Keratinocyte (primary cell): ENCODE data around the gene NTN1. TPM values are rescaled to one million over a fixed set of nuclear protein-coding genes. Genes with fewer than 3 reads are reported as not detected.

Experiments used
- DNase-seq: peaks from one replicate; pipeline ENCODE4 v3.0.0-alpha.2; 2011; ENCODE audit warnings: low read depth, missing footprints, low spot score
- FAIRE-seq: peaks from 2 replicates; lab custom pipeline; 2011; peaks lifted over from hg19 to GRCh38; lab: Jason Lieb, UNC
- H2AFZ ChIP-seq: 2 replicates; pipeline ENCODE4 v1.6.0; 2012; ENCODE audit warnings: low read length, control low read depth, inconsistent platforms; ENCODE audit not compliant: control insufficient read depth
- H3K27ac ChIP-seq: 2 replicates; pipeline ENCODE4 v1.5.1; 2011; ENCODE audit warnings: low read length; ENCODE audit not compliant: control insufficient read depth, insufficient read depth
- H3K27me3 ChIP-seq: 3 replicates; pipeline ENCODE4 v1.6.0; 2011; ENCODE audit warnings: low read length; ENCODE audit not compliant: control insufficient read depth, insufficient read depth; ENCODE audit errors: extremely low read depth
- H3K36me3 ChIP-seq, 2 experiments: 2 replicates in 1 of 2; 3 replicates in 1 of 2; pipeline ENCODE4 v1.5.1; 2011; ENCODE audit warnings: low read length in 2 of 2, mild to moderate bottlenecking in 1 of 2; ENCODE audit not compliant: control insufficient read depth in 2 of 2, insufficient read depth in 2 of 2; ENCODE audit errors: extremely low read depth in 1 of 2
- H3K4me1 ChIP-seq: 3 replicates; pipeline ENCODE4 v1.5.1; 2011; ENCODE audit warnings: low read length; ENCODE audit not compliant: control insufficient read depth, insufficient read depth; ENCODE audit errors: extremely low read depth
- H3K4me2 ChIP-seq: 3 replicates; pipeline ENCODE4 v1.6.0; 2011; ENCODE audit warnings: low read depth, low read length; ENCODE audit not compliant: control insufficient read depth, insufficient read depth; ENCODE audit errors: extremely low read depth
- H3K4me3 ChIP-seq, 3 experiments: fragments of 200-600 bp in 1 of 3; sonication (generic) in 1 of 3; 2 replicates in 2 of 3; 3 replicates in 1 of 3; pipeline ENCODE4 v1.5.1; 2011 to 2016; ENCODE audit warnings: low read length in 3 of 3, mild to moderate bottlenecking in 3 of 3, control low read depth in 2 of 3, inconsistent platforms in 1 of 3, low read depth in 1 of 3, mixed read lengths in 1 of 3, mixed run types in 1 of 3, moderate library complexity in 1 of 3; ENCODE audit not compliant: control insufficient read depth in 2 of 3, insufficient read depth in 2 of 3; ENCODE audit errors: extremely low read depth in 1 of 3
- H3K79me2 ChIP-seq: 2 replicates; pipeline ENCODE4 v1.6.0; 2012; ENCODE audit warnings: low read length; ENCODE audit not compliant: control insufficient read depth, insufficient read depth
- H3K9ac ChIP-seq: 3 replicates; pipeline ENCODE4 v1.6.0; 2011; ENCODE audit warnings: low read length; ENCODE audit not compliant: control insufficient read depth, insufficient read depth; ENCODE audit errors: extremely low read depth
- H3K9me1 ChIP-seq: 3 replicates; pipeline ENCODE4 v1.6.0; 2011; ENCODE audit warnings: low read length; ENCODE audit not compliant: control insufficient read depth, insufficient read depth; ENCODE audit errors: extremely low read depth
- H3K9me3 ChIP-seq: 2 replicates; pipeline ENCODE4 v1.5.1; 2012; ENCODE audit warnings: low read depth, low read length; ENCODE audit not compliant: control insufficient read depth
- H4K20me1 ChIP-seq: 3 replicates; pipeline ENCODE4 v1.6.0; 2011; ENCODE audit warnings: low read length; ENCODE audit not compliant: control insufficient read depth, insufficient read depth; ENCODE audit errors: extremely low read depth
- EZH2 ChIP-seq: IDR thresholded peaks from one replicate; pipeline ENCODE4 v1.6.1; 2012; ENCODE audit warnings: inconsistent platforms, mild to moderate bottlenecking, low read length, moderate library complexity
- dilution Hi-C: fragments of 300-500 bp; cut with MboI; formaldehyde crosslinking; loops from one replicate; pipeline ENCODE4 v1.7.0; 2020; ENCODE audit warnings: low sequenced_read_pairs; ENCODE audit not compliant: extremely low pct_ligation_motif_present
- polyA plus RNA-seq, 5 experiments: library from polyadenylated mRNA; depleted of rRNA in 3 of 5; stranded (reverse) in 3 of 5; stranded (forward) in 1 of 5; unstranded in 1 of 5; fragments of >200 nt; gene quantifications; 1 replicate in 1 of 5; 2 replicates in 3 of 5; 3 replicates in 1 of 5; pipeline versions ENCODE4 v1.2.1 to v1.2.3, GENCODE V29; 2011 to 2012; ENCODE audit warnings: missing spikeins in 2 of 5, low read depth in 1 of 5, low replicate concordance in 1 of 5
- TF ChIP-seq, protein P1 (sequence below), 3 experiments: IDR thresholded peaks in 1 of 3; conservative IDR thresholded peaks in 1 of 3; optimal IDR thresholded peaks in 1 of 3; 2 replicates in 2 of 3; 3 replicates in 1 of 3; pipeline versions ENCODE3 to v1.5.1; 2011; ENCODE audit warnings: low read length in 3 of 3, mild to moderate bottlenecking in 3 of 3, moderate library complexity in 2 of 3, control low read depth in 1 of 3, inconsistent platforms in 1 of 3; ENCODE audit not compliant: insufficient read depth in 2 of 3; ENCODE audit errors: extremely low read depth in 1 of 3

Gene NTN1
- polyA plus RNA-seq, 1 donor (not counting 4 experiments of a cell fraction or from before 2014, with no cell fraction given), result 0.10 TPM

GRCh38 chr17:9011001-9011400, 10.3 kb upstream of the NTN1 start:
- Histone ChIP-seq H2AFZ (no peak overlapping the region), H3K79me2 (no peaks in the 10 kb centered on the region), H3K9me1 (no peaks in the 10 kb centered on the region), H3K27me3 (peaks cover 5% of the 10 kb centered on the region), H3K9ac (no peak overlapping the region), H3K36me3 (no peaks in the 10 kb centered on the region), H3K9me3 (no peaks in the 10 kb centered on the region), H3K4me3 (no peak overlapping the region), H4K20me1 (no peaks in the 10 kb centered on the region), H3K27ac (no peak overlapping the region), H3K4me1 (no peaks in the 10 kb centered on the region), H3K4me2 (no peak overlapping the region)
- no peak for FAIRE-seq
- TF ChIP-seq EZH2, result no peak
- TF ChIP-seq, protein P1, sequence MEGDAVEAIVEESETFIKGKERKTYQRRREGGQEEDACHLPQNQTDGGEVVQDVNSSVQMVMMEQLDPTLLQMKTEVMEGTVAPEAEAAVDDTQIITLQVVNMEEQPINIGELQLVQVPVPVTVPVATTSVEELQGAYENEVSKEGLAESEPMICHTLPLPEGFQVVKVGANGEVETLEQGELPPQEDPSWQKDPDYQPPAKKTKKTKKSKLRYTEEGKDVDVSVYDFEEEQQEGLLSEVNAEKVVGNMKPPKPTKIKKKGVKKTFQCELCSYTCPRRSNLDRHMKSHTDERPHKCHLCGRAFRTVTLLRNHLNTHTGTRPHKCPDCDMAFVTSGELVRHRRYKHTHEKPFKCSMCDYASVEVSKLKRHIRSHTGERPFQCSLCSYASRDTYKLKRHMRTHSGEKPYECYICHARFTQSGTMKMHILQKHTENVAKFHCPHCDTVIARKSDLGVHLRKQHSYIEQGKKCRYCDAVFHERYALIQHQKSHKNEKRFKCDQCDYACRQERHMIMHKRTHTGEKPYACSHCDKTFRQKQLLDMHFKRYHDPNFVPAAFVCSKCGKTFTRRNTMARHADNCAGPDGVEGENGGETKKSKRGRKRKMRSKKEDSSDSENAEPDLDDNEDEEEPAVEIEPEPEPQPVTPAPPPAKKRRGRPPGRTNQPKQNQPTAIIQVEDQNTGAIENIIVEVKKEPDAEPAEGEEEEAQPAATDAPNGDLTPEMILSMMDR (optimal IDR thresholded peaks at IDR 0.05 in 1 of 3, IDR thresholded peaks at IDR 0.05 in 1 of 3, conservative IDR thresholded peaks at IDR 0.05 in 1 of 3; ENCODE audit: extremely low read depth in 1 of 3, insufficient read depth in 2 of 3, low read length in 3 of 3), result no peak
- dilution Hi-C loops, result no loop called here
- no peak for DNase-seq

DNA sequence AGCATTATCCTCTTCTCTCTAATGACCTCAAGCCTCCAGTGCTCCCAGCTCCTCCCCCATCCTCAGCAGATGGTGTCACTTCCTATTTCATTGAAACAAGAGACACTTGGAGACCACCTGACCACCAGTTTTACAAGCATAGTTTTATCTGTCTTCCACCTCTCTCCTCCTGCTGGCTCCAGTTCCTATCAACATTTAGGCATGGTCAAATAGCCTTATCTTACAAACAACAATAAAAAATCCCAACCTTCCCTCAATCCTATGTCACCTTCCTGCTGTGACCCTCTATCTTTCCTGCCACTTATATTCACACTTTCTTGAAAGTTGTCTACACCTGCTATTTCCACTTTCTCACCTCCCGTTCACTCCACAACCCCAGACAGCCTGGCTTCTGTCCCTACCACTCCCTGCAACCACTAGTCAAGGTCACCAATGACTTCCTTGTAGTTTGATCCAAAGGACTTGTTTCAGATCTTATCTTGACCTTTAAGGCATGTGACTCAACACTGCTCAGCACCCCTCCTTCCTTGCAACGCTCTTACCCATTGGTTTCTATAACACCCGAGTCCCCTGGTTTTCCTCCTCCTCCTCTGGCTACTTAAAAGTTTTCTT, 4.3 kb upstream of the NTN1 start:
- TF ChIP-seq, protein P1 (optimal IDR thresholded peaks at IDR 0.05 in 1 of 3, IDR thresholded peaks at IDR 0.05 in 1 of 3, conservative IDR thresholded peaks at IDR 0.05 in 1 of 3; ENCODE audit: extremely low read depth in 1 of 3, insufficient read depth in 2 of 3, low read length in 3 of 3), result no peak
- TF ChIP-seq EZH2, result no peak

More for the DNA sequence above, 4.3 kb upstream of the NTN1 start:
- no peaks in the 10 kb centered on the region for H3K9me3 ChIP-seq
- H3K9ac ChIP-seq, result no peak overlapping the region
- no peak overlapping the region for H3K4me3 ChIP-seq
- peaks cover 36% of the 10 kb centered on the region for H3K27me3 ChIP-seq
- H3K27ac ChIP-seq, result no peak overlapping the region
- no peaks in the 10 kb centered on the region for H4K20me1 ChIP-seq
- no peaks in the 10 kb centered on the region for H3K36me3 ChIP-seq
- no peak for FAIRE-seq
- no peak overlapping the region for H3K4me2 ChIP-seq
- H2AFZ ChIP-seq, result no peak overlapping the region
- DNase-seq, result no peak
- no peaks in the 10 kb centered on the region for H3K79me2 ChIP-seq
- H3K4me1 ChIP-seq, result no peaks in the 10 kb centered on the region
- dilution Hi-C loops, result no loop called here
- no peaks in the 10 kb centered on the region for H3K9me1 ChIP-seq
